GM12878 (cell line): ENCODE measurements around the gene TRRAP. TPM values are rescaled to one million over a fixed set of nuclear protein-coding genes. Genes with fewer than 3 reads are reported as not detected.

ENCODE experiments used
- ATAC-seq: fragments of 200-7000 bp; cut with Tn5 transposase; 3 replicates; pipeline ENCODE4 v1.9.1; 2020; ENCODE audit warnings: mild to moderate bottlenecking, moderate library complexity
- BruUV-seq: library from RNA; stranded (reverse); fragments of 400-500 nt; replicated peaks from 2 replicates; lab custom pipeline; 2021; lab: Mats Ljungman, UMichigan
- CTCF ChIA-PET: fragments of 300-600 bp; sonication (Branson Sonifier 250); formaldehyde crosslinking; extraction: SDS; loops from one replicate; lab custom pipeline; 2021; ENCODE audit warnings: inconsistent platforms; lab: Yijun Ruan, JAX
- POLR2A ChIA-PET: fragments of 350-600 bp; formaldehyde crosslinking; extraction: SDS; loops from one replicate; lab custom pipeline; 2021; ENCODE audit warnings: inconsistent platforms; lab: Charles Lee
- RAD21 ChIA-PET: fragments of 300-600 bp; sonication (Branson Sonifier 250); formaldehyde crosslinking; loops from one replicate; lab custom pipeline; 2023; ENCODE audit warnings: antibody characterized with exemption; ENCODE audit not compliant: unreplicated experiment; lab: Charles Lee
- SMC1A ChIA-PET: fragments of 300-600 bp; sonication (Branson Sonifier 250); formaldehyde crosslinking; loops from one replicate; lab custom pipeline; 2023; ENCODE audit not compliant: unreplicated experiment, uncharacterized antibody; lab: Charles Lee
- DNase-seq: peaks from one replicate; pipeline ENCODE4 v3.0.0-alpha.2; 2011; ENCODE audit warnings: low read depth, low spot score
- FAIRE-seq: peaks from 3 replicates; lab custom pipeline; 2011; peaks lifted over from hg19 to GRCh38; lab: Jason Lieb, UNC
- H2AFZ ChIP-seq: 2 replicates; pipeline ENCODE4 v1.6.0; 2011; ENCODE audit warnings: low read depth, low read length, control low read depth; ENCODE audit not compliant: control insufficient read depth
- H3K27ac ChIP-seq: 2 replicates; pipeline ENCODE4 v1.5.1; 2011; ENCODE audit warnings: control low read depth; ENCODE audit not compliant: control insufficient read depth, insufficient read depth
- H3K27me3 ChIP-seq, 2 experiments: replicated peaks in 1 of 2; 2 replicates each; pipeline versions ENCODE4 v1.6.0 to v1.6.1; 2011; ENCODE audit warnings: low read length in 1 of 2; ENCODE audit not compliant: control insufficient read depth in 2 of 2, insufficient read depth in 2 of 2
- H3K36me3 ChIP-seq, 2 experiments: 2 replicates each; pipeline ENCODE4 v1.5.1; 2011; ENCODE audit warnings: low read length in 1 of 2; ENCODE audit not compliant: control insufficient read depth in 2 of 2, insufficient read depth in 2 of 2
- H3K4me1 ChIP-seq: 2 replicates; pipeline ENCODE4 v1.6.1; 2011; ENCODE audit warnings: mild to moderate bottlenecking, low read length, moderate library complexity, mixed read lengths; ENCODE audit not compliant: control insufficient read depth, insufficient read depth
- H3K4me2 ChIP-seq: 2 replicates; pipeline ENCODE4 v1.6.0; 2011; ENCODE audit warnings: control low read depth; ENCODE audit not compliant: control insufficient read depth, insufficient read depth
- H3K4me3 ChIP-seq: fragments of 200-600 bp; sonication (generic); 2 replicates; pipeline ENCODE4 v1.5.1; 2016
- H3K79me2 ChIP-seq: 2 replicates; pipeline ENCODE4 v1.6.0; 2011; ENCODE audit warnings: low read length; ENCODE audit not compliant: control insufficient read depth, insufficient read depth
- H3K9ac ChIP-seq: 2 replicates; pipeline ENCODE4 v1.8.0; 2011; ENCODE audit warnings: low read length, control low read depth, mixed read lengths; ENCODE audit not compliant: control insufficient read depth, insufficient read depth
- H3K9me3 ChIP-seq: replicated peaks from 3 replicates; pipeline ENCODE4 v1.5.1; 2011; ENCODE audit warnings: mild to moderate bottlenecking, low read length; ENCODE audit not compliant: control insufficient read depth, insufficient read depth
- H4K20me1 ChIP-seq: 2 replicates; pipeline ENCODE4 v1.6.0; 2011; ENCODE audit not compliant: control insufficient read depth, insufficient read depth
- CHD2 ChIP-seq: IDR thresholded peaks from 2 replicates; pipeline ENCODE4 v1.6.1; 2011; ENCODE audit warnings: low read depth, low read length, improper control_type of control experiment, borderline replicate concordance
- FOXM1 ChIP-seq: IDR thresholded peaks from 2 replicates; pipeline ENCODE4 v1.6.1; 2012; ENCODE audit warnings: low read depth, mild to moderate bottlenecking, inconsistent platforms, low read length, moderate library complexity
- HDGF ChIP-seq: fragments of 450-650 bp; IDR thresholded peaks from 2 replicates; pipeline ENCODE4 v1.6.1; 2016; ENCODE audit warnings: antibody characterized with exemption
- KAT2A ChIP-seq: conservative IDR thresholded peaks from 2 replicates; pipeline ENCODE4 v1.6.1; 2011; ENCODE audit warnings: low read depth, low read length; ENCODE audit not compliant: control insufficient read depth
- PAX5 ChIP-seq: IDR thresholded peaks from 2 replicates; pipeline ENCODE4 v1.6.1; 2011; ENCODE audit warnings: low read depth, low read length, borderline replicate concordance
- RCOR1 ChIP-seq: conservative IDR thresholded peaks from 2 replicates; pipeline ENCODE4 v1.6.1; 2012; ENCODE audit warnings: low read depth, low read length, improper control_type of control experiment
- TARDBP ChIP-seq: IDR thresholded peaks from 2 replicates; pipeline ENCODE4 v1.6.1; 2016; ENCODE audit warnings: borderline replicate concordance
- YBX1 ChIP-seq: fragments of 450-650 bp; IDR thresholded peaks from 2 replicates; pipeline ENCODE4 v1.6.1; 2016; ENCODE audit warnings: antibody characterized with exemption
- ZNF24 ChIP-seq: fragments of 450-650 bp; IDR thresholded peaks from 2 replicates; pipeline ENCODE4 v1.6.1; 2017; ENCODE audit warnings: antibody characterized with exemption, mild to moderate bottlenecking
- WGBS: methylation state at CpG from one replicate; pipeline ENCODE4 v1.1.6; 2016; ENCODE audit warnings: low lambda C conversion rate; ENCODE audit not compliant: insufficient replicate concordance, insufficient coverage; ENCODE audit errors: missing lambda C conversion rate; 5-methylcytosine and 5-hydroxymethylcytosine counted together
- in situ Hi-C: fragments of 300-500 bp; cut with MboI; formaldehyde crosslinking; loops from 9 replicates; pipeline ENCODE4 v1.14.3; 2018; ENCODE audit warnings: mixed read lengths
- intact Hi-C: fragments of 100-400 bp; cut with micrococcal nuclease; formaldehyde crosslinking; loops from one replicate; pipeline ENCODE4 v1.14.2; 2022; ENCODE audit not compliant: unreplicated experiment
- polyA plus RNA-seq, 11 experiments: library from polyadenylated mRNA; depleted of rRNA in 4 of 11; unstranded in 6 of 11; stranded (reverse) in 5 of 11; fragments of >200 nt; fragmentation: Nextera tagmentation in 4 of 11; fragmentation: Illumina TruSeq in 1 of 11; extraction: Ambion mirVana in 4 of 11; extraction: Trizol in 1 of 11; gene quantifications; 1 replicate in 1 of 11; 2 replicates in 10 of 11; pipeline versions ENCODE4 v1.2.1 to v1.2.3, GENCODE V29; 2011 to 2016; ENCODE audit warnings: inconsistent platforms in 2 of 11, missing spikeins in 2 of 11, low read depth in 1 of 11
- total RNA-seq, 4 experiments: library from RNA; depleted of rRNA in 3 of 4; stranded (reverse); fragments of >200 nt in 3 of 4; fragmentation: Illumina TruSeq in 1 of 4; extraction: Trizol in 1 of 4; gene quantifications; 2 replicates each; pipeline versions ENCODE4 v1.2.1 to v1.2.3, GENCODE V29; 2013 to 2021
- TF ChIP-seq, protein P1 (sequence below): fragments of 450-650 bp; IDR thresholded peaks from 2 replicates; pipeline ENCODE4 v1.6.1; 2017; ENCODE audit warnings: mild to moderate bottlenecking, moderate library complexity

The TRRAP gene
- total and polyA plus RNA-seq, 10 of the 15 experiments (the other 5 are each of a cell fraction or from before 2014, with no cell fraction given) = 1.1 to 39.3 (median 8.5) TPM

- FAIRE-seq (no peak), ATAC-seq (no peak), DNase-seq (no peak)
- no peak for TF ChIP-seq RCOR1
- no peak for TF ChIP-seq FOXM1
- no peak for TF ChIP-seq YBX1
- TF ChIP-seq CHD2 = no peak
- no peak for TF ChIP-seq HDGF
- TF ChIP-seq ZNF24 = no peak
- TF ChIP-seq KAT2A = no peak
- no peak for TF ChIP-seq TARDBP
- no peak for TF ChIP-seq PAX5
- TF ChIP-seq, protein P1, sequence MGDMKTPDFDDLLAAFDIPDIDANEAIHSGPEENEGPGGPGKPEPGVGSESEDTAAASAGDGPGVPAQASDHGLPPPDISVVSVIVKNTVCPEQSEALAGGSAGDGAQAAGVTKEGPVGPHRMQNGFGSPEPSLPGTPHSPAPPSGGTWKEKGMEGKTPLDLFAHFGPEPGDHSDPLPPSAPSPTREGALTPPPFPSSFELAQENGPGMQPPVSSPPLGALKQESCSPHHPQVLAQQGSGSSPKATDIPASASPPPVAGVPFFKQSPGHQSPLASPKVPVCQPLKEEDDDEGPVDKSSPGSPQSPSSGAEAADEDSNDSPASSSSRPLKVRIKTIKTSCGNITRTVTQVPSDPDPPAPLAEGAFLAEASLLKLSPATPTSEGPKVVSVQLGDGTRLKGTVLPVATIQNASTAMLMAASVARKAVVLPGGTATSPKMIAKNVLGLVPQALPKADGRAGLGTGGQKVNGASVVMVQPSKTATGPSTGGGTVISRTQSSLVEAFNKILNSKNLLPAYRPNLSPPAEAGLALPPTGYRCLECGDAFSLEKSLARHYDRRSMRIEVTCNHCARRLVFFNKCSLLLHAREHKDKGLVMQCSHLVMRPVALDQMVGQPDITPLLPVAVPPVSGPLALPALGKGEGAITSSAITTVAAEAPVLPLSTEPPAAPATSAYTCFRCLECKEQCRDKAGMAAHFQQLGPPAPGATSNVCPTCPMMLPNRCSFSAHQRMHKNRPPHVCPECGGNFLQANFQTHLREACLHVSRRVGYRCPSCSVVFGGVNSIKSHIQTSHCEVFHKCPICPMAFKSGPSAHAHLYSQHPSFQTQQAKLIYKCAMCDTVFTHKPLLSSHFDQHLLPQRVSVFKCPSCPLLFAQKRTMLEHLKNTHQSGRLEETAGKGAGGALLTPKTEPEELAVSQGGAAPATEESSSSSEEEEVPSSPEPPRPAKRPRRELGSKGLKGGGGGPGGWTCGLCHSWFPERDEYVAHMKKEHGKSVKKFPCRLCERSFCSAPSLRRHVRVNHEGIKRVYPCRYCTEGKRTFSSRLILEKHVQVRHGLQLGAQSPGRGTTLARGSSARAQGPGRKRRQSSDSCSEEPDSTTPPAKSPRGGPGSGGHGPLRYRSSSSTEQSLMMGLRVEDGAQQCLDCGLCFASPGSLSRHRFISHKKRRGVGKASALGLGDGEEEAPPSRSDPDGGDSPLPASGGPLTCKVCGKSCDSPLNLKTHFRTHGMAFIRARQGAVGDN = no peak
- POLR2A ChIA-PET = no interaction called here
- no peaks in the 10 kb centered on the region for H3K79me2 ChIP-seq
- no peaks in the 10 kb centered on the region for H4K20me1 ChIP-seq
- no TSS peak for BruUV-seq
- H2AFZ ChIP-seq = no peak overlapping the region
- RAD21 ChIA-PET = interaction anchor here (1.6 kb wide), 1 partner anchor 441 kb away, joined by 3 read pairs; no protein-coding TSS in a partner anchor
- no peak overlapping the region for H3K4me3 ChIP-seq
- CTCF ChIA-PET = interaction anchor here (0.9 to 1.2 kb wide), 3 partner anchors 10 to 25 kb away, joined by 3 read pairs; no protein-coding TSS in a partner anchor
- no peaks in the 10 kb centered on the region; a peak in 2 of 4 replicates for H3K27me3 ChIP-seq
- H3K27ac ChIP-seq = no peak overlapping the region
- intact Hi-C loops (no loop called here), in situ Hi-C loops (no loop called here)
- H3K36me3 ChIP-seq = no peaks in the 10 kb centered on the region
- no peaks in the 10 kb centered on the region for H3K9me3 ChIP-seq
- SMC1A ChIA-PET = no interaction called here
- H3K4me2 ChIP-seq = no peak overlapping the region
- H3K9ac ChIP-seq = no peak overlapping the region
- 21% methylated on average over 3 of the region's 4 CpGs for WGBS
- no peaks in the 10 kb centered on the region for H3K4me1 ChIP-seq
Observed at GRCh38 chr7:98862203-98862602, 16.1 kb upstream of the TRRAP start.
